Lower leg skin (tissue), 3 donors: ENCODE measurements around the gene PHLPP1.

ENCODE experiments used
- CTCF ChIP-seq, 3 donors: fragments of 450-650 bp; IDR thresholded peaks; one replicate each; pipeline ENCODE4 v1.5.1; 2016; ENCODE audit warnings: antibody characterized with exemption in 3 of 3, mild to moderate bottlenecking in 3 of 3, moderate library complexity in 2 of 3
- POLR2A ChIP-seq, 2 donors: fragments of 450-650 bp; IDR thresholded peaks; one replicate each; pipeline ENCODE4 v1.6.1; 2016 to 2017; ENCODE audit warnings: antibody characterized with exemption in 2 of 2, mild to moderate bottlenecking in 1 of 2, moderate library complexity in 1 of 2

- no peak for TF ChIP-seq CTCF (IDR thresholded peaks at IDR 0.05)
- no peak for TF ChIP-seq POLR2A (IDR thresholded peaks at IDR 0.05)
Measured at GRCh38 chr18:62784338-62784965, 69.1 kb downstream of the PHLPP1 start.
